Mononuclear cell (primary cell): ENCODE measurements around the gene VIPR2. TPM values are rescaled to one million over a fixed set of nuclear protein-coding genes. Genes with fewer than 3 reads are reported as not detected.

Source experiments
- H3K27me3 ChIP-seq: 2 replicates; pipeline ENCODE4 v1.6.0; 2011; ENCODE audit warnings: low read length, control low read depth; ENCODE audit not compliant: insufficient read depth
- H3K4me1 ChIP-seq: 2 replicates; pipeline ENCODE4 v1.5.1; 2011; ENCODE audit warnings: mild to moderate bottlenecking, low read length, control low read depth; ENCODE audit not compliant: insufficient read depth
- H3K4me3 ChIP-seq: 2 replicates; pipeline ENCODE4 v1.5.1; 2011; ENCODE audit warnings: mild to moderate bottlenecking, low read length, moderate library complexity
- H3K9me3 ChIP-seq: 2 replicates; pipeline ENCODE4 v1.5.1; 2011; ENCODE audit warnings: low read depth, mild to moderate bottlenecking, control low read depth, low read length
- total RNA-seq: library from RNA; depleted of rRNA; stranded (reverse); fragments of >200 nt; gene quantifications from one replicate; pipeline ENCODE4 v1.2.3, GENCODE V29; 2012

The VIPR2 gene
- total RNA-seq, 1 donor: 0.31 TPM

DNA sequence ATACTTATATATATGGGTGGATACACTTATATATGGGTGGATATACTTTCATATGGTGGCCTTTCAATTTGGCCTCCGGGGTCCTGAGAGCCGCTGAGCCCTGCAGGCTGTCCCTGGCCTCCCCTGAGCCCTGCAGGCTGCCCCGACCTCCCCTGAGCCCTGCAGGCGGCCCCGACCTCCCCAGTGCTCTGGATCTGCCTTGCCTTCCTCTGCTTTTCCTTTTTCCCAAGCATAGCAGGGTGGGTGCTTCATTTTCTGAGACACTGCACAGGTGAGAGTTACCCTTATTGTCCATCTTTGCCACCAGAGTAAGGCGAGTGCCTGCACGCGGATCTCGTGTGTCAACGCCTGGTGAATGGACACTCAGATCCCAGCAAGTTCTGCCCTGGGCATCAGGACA, 106.6 kb downstream of the VIPR2 start:
- no peaks in the 10 kb centered on the region for H3K27me3 ChIP-seq

DNA sequence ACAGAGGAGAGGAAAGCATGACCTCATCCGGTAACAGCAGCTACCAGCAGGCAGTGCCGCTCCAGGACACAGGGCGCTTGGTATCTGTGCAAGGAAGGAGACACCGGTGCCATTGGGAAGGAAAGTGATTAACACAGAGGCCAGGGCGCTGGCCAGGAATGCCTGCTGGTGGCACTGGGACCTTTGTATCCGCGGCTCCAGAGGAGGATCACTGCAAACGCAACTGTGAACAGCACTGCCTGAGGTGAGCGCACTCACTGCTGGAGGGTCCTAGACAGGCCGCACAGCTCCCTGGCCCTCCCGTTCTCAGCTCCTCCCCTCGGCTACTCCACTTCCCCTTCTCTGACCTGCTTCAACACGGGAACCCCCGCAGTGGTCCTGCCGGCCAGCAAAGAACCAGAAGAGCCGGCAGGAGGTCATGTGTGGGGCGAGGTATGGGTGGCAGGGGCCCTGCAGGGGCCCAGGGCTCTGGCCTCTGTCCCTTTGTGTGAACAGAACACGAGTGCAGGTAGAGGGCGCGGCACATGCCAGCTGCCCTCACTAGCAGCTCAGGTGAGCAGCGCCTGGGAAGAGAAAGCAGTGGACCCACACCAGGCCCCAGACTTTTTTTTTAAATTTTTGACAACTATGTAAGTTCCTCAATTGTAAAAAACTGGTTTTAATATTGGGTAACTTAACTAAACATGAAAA, 107.6 kb downstream of the VIPR2 start:
- Histone ChIP-seq H3K9me3 (no peaks in the 10 kb centered on the region), H3K4me3 (no peak overlapping the region), H3K4me1 (no peaks in the 10 kb centered on the region), H3K27me3 (no peaks in the 10 kb centered on the region)

More for the DNA sequence above, 106.6 kb downstream of the VIPR2 start:
- no peak overlapping the region for H3K4me3 ChIP-seq
- no peaks in the 10 kb centered on the region for H3K9me3 ChIP-seq
- H3K4me1 ChIP-seq: no peaks in the 10 kb centered on the region

DNA sequence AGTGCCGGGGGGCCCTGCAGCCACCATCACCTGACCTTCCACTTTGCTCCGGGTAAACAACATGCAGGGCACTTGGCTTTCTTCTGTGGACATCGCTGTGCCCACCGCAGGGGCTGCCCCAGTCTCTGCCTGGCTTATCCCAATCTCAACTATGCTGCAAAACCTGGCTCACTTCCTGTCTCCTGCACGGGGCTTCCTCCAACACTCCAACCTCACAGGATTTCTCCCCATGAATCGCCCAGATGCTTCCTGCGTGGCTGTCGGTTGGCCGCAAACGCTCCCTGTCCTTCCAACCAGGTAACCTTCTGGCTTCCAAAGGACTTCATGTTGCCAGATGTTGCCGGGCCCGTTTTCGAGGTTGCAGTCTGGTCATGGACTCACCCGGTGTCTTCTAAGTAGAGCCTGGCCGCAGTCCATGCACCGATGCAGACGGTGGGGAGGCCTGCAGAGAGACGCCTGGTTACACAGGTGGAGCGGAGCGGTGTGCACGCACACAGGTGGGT, 109.0 kb downstream of the VIPR2 start:
- Histone ChIP-seq H3K4me3 (no peak overlapping the region), H3K9me3 (no peaks in the 10 kb centered on the region), H3K4me1 (peaks cover 2% of the 10 kb centered on the region), H3K27me3 (no peaks in the 10 kb centered on the region)

DNA sequence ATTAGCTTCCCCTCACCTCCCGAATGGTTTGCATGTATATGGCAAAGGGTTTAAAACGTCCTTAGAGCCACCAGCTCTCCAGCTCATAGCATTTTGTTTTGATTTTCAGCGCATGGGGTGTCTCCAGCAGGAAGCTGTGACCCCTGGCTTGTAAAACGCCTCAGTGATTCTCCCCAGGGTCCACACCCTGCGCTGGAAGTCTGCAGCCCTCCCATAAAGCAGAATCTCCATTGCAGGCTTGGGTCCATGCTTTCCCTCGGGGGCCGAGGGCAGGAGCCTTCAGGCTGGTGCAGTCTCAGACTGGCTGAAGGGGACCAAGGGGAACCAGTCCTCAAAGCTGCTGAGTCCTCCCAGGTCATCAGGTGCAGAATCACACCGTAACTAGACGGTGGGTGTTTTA, 109.7 kb downstream of the VIPR2 start:
- no peak overlapping the region for H3K4me3 ChIP-seq
- no peaks in the 10 kb centered on the region for H3K27me3 ChIP-seq
- peaks cover 5% of the 10 kb centered on the region for H3K4me1 ChIP-seq
- H3K9me3 ChIP-seq: no peaks in the 10 kb centered on the region

DNA sequence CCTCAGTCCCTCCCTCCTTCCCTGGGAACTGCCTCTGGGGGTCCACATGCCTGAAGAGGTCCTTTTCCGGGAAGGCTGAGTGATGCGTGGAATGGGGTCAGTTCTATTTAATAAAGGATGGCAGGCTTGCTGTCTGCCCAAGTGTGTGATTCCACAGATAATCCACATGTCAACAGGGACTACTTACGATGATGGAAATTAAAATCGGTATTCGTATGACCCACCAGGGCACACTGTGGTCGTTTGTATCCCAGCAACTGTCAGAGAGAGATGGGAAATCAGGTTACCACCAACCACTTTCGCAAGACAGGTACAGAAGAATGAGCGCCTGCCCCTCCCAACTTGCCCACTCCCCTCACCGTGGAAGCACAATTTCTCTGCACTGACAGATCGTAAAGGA, 110.3 kb downstream of the VIPR2 start:
- H3K27me3 ChIP-seq: no peaks in the 10 kb centered on the region
- H3K9me3 ChIP-seq: no peaks in the 10 kb centered on the region
- H3K4me3 ChIP-seq: no peak overlapping the region
- H3K4me1 ChIP-seq: peaks cover 5% of the 10 kb centered on the region

DNA sequence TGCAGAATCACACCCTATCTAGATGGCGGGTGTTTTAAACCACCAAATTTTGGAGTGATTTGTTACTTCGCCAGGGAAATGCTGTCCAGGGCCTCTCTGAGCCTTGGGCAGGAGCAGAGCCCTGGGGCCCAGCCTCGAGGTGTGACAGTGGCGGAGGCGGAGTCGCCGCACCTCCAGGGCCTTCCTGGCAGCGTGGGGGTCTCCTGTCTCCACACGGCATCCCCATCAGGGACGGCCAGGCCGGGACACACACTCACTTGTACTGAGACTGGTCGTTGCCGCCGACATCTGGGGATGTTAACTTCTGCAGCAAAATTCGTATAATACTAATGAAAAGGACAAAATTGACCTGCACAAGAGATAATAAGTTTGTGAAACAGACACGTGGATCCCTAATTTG, 110.7 kb downstream of the VIPR2 start:
- Histone ChIP-seq H3K4me3 (no peak overlapping the region), H3K4me1 (peaks cover 5% of the 10 kb centered on the region), H3K27me3 (no peaks in the 10 kb centered on the region), H3K9me3 (no peaks in the 10 kb centered on the region)

DNA sequence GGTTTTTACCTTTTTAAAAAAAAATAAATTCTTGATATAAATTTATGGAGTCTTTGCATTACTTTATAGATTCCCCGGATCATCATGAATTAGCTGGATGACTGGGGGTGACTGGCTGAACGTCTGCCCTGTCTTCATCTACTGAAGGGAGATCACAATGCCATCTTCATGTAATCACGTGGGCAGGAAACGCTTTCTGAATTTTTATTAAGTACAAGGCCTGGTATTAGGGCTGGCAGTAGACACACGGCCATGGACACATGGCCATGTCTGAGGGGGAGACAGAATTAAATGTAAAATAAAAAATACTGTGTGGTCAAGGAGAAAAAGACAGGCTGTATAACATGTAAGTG, 111.2 kb downstream of the VIPR2 start:
- Histone ChIP-seq H3K9me3 (no peaks in the 10 kb centered on the region), H3K4me1 (peaks cover 5% of the 10 kb centered on the region), H3K4me3 (no peak overlapping the region), H3K27me3 (no peaks in the 10 kb centered on the region)

DNA sequence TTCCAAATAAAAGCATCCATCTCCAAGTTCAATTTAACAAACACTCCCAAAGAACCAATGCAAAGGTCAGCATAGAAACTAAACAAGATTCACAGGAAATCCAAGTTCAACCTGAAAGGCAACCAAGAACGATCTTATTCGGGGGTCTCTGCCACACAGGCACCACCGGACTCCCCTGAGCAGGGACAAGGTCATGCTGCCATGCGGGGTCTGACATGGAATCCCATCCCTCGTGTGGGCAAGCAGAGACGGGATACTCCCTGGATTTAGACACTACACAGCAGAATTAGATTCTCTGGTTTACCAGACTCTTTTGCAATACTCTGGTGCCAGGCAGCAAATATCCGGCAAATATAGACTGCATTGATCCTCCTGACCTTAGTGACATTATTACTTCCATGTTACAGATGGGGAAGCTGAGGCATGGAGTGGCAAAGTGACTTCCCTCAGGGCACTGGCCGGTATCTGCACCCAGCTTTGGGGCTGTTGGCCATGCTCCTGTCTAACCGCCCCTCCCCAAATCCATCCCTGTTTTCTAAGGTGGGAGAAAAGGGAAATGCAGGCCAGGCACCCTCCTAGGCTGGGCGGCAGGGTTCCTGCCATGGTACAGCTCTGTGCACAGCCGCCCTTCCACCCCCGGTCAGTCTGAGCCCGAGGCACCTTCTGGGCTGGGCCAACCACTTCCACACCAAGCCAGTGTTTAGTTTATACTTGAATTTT, 111.8 kb downstream of the VIPR2 start:
- H3K9me3 ChIP-seq: no peaks in the 10 kb centered on the region
- no peak overlapping the region for H3K4me3 ChIP-seq
- H3K27me3 ChIP-seq: no peaks in the 10 kb centered on the region
- peaks cover 5% of the 10 kb centered on the region for H3K4me1 ChIP-seq

DNA sequence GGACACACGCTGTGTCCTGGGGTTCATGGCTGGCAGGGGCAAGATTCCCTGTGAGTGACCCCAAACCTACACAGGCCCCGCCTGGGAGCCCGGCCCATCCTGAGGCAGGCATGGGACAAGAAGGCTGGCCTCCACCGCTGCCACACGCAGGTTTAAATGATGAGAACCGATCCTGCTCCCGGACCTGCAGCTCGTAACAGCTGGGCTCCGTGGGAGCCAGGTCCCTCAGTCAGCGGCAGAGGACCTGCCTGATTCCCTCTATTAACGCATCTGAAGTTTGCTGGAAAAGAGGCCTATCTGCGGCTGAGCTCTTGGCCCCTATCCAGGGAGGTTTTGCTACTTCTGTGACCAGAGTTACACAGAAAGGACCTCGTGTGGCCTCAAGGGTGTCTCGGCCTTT, 112.3 kb downstream of the VIPR2 start:
- no peaks in the 10 kb centered on the region for H3K27me3 ChIP-seq
- H3K4me3 ChIP-seq: no peak overlapping the region
- H3K4me1 ChIP-seq: peaks cover 5% of the 10 kb centered on the region
- no peaks in the 10 kb centered on the region for H3K9me3 ChIP-seq

DNA sequence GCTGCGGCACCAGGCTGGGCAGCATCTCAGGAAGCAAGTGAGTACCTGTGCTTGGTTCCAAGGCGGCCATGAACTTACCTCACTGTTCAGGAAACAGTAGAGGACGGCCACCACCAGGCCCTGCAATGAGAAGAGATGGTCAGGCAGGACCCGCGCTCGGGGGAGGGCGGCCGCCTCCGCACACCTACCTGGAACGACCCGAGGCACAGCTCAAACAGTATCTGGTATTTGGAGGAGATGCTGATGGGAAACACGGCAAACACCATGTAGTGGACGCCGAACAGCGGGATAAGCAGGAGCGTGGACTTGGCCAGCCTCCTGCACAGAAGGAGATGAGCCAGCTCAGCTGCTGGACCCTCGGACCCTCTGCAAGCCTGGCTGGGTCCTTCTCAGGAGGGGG, 112.9 kb downstream of the VIPR2 start:
- no peak overlapping the region for H3K4me3 ChIP-seq
- no peaks in the 10 kb centered on the region for H3K27me3 ChIP-seq
- H3K4me1 ChIP-seq: peaks cover 5% of the 10 kb centered on the region
- no peaks in the 10 kb centered on the region for H3K9me3 ChIP-seq

DNA sequence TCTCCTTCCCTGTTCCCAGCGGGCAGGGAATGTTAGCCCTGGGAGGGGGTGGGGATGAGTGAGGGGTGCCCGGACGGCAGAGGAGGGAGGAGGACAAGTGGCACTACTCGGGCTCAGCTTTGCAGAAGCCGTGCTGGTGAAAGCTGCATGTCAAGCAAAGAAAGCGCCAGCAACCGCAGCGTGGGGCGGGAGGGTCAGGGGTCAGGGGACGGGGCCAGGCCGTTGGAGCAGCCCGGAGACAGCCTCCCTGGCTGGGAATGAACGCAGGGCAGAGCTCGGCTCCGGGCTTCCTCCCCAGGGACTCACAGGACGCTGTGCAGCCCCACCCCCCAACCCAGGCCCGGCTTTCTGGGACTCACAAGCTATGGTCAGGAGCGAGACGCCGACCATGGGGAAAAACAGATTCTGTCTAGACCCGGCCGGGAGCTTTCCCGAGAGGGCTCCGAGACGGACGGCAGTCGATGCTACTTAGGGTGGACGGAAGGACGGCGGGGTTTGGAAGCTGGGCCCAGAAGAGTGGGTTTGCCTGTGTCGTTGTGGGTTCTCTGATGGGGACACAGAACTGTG, 113.4 kb downstream of the VIPR2 start:
- Histone ChIP-seq H3K4me3 (no peak overlapping the region), H3K9me3 (no peaks in the 10 kb centered on the region), H3K27me3 (no peaks in the 10 kb centered on the region), H3K4me1 (peaks cover 5% of the 10 kb centered on the region)

DNA sequence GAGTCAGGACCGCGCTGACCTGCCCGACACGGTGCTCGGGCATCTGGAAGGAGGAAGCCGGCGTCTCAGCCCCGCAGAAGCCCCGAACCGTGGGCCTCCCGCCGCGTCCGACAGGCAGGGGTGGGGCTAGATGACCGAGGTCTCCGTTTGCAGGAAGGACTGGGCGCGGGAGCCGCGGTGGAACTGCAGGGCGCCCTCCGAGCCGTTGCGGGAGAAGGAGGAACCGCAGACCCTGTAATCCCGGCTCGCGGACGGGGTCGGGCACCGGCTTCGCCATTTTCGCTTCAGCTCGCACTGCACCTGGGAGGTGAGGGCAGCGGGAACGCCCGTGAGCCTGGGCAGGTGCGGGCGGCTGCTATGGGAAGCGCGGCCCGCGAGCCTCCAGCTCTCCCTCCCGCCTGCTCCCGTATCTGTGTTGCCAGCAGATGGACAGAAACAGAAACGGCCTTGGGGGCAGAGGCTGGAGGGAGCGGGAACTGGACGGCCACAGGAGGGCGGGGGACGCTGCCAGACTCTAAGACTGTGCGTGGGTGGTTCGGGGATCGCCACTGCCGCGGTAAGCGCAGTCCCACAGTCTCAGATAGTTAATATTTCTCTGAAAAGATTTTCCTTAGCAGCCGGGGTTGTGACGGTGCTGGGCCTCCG, 114.1 kb downstream of the VIPR2 start:
- peaks cover 5% of the 10 kb centered on the region for H3K4me1 ChIP-seq
- H3K9me3 ChIP-seq: no peaks in the 10 kb centered on the region
- no peaks in the 10 kb centered on the region for H3K27me3 ChIP-seq
- H3K4me3 ChIP-seq: no peak overlapping the region

DNA sequence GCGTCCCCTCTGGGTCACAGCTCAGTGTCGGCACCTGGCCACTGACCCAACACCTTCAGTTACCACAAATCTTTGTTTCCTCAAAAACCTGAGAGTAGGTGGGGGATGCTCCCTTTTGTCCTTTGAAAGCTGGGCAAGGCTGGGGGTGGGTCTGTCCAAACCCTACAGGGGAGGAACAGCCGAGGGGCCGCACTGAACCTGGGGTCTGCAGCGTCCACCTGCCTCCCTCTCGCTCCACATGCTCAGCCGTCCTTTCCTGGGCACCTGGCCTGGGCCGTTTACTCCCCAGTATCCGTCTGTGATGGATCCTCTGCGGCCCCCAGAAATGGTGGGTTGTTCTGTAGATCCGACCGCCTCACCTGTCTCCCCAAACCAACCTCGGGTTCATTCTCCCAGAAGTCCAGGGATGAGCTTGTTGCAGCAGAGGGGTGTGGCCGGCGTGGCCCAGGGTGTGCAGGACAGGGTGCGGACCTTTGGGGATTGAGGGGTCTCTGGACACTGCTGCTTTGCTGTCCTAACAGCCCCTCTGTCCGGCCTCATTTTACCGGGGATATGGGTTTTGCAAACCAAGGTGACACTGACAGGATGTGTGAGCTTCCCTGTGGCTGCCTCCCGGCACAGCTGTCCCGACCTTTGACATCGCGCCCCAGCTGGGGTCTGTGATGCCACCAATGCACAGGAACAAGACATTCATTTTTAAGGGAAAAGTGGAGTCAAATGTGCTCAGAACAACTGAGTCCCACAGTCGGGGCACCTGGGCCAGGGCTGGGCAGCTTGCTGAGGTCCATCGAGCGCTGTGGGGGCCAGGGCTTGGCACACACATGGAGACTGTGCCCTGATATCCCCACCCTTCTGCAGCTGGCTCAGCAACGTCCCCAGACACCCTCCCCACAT, 115.9 kb downstream of the VIPR2 start:
- H3K27me3 ChIP-seq: no peaks in the 10 kb centered on the region
- peaks cover 5% of the 10 kb centered on the region for H3K4me1 ChIP-seq
- H3K9me3 ChIP-seq: no peaks in the 10 kb centered on the region
- H3K4me3 ChIP-seq: no peak overlapping the region

DNA sequence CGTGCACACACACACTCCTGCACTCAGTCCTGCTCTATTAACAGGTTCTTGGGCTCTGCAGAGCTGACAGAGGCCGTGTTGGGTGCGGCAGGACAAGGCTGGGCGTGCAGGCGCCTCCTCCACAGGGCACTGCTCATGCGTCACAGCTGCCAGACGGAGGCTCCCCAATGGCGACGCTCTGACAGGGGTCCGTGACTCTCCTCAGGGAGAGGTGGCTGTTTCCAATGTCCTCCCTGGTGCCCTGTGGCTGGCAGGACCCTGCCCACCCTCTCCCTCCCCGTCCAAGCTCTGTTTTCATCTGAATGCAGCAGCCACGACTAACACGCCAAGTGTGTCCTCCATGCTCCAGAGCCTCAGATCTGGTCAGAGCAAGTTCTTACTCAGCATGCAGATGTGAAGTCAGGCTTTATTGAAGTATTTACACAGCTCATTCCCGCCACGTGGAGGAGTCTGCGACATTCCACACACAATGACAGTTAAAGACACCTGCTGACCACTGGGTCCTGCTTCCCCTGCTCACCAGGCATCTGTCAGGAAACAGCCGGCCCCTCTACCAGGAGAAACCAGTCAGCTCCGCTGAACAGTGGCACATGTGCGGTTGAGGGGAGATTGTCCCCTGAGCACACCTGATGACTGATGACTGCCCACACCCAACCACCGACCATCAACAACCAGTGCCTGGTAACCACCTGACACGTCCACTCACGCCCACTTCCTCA, 116.7 kb downstream of the VIPR2 start:
- no peaks in the 10 kb centered on the region for H3K9me3 ChIP-seq
- H3K4me1 ChIP-seq: peaks cover 5% of the 10 kb centered on the region
- no peaks in the 10 kb centered on the region for H3K27me3 ChIP-seq
- H3K4me3 ChIP-seq: no peak overlapping the region
